CD4-positive, alpha-beta memory T cell (primary cell): Measurements from ENCODE around the gene IL1RL2. TPM values are rescaled to one million over a fixed set of nuclear protein-coding genes. Genes with fewer than 3 reads are reported as not detected.

Source experiments
- CTCF ChIA-PET: fragments of 350-600 bp; sonication (Branson Sonifier 250); formaldehyde crosslinking; loops from one replicate; lab custom pipeline; 2021; ENCODE audit warnings: inconsistent platforms; ENCODE audit not compliant: partially characterized antibody; lab: Charles Lee
- POLR2A ChIA-PET: fragments of 350-600 bp; sonication (Branson Sonifier 250); formaldehyde crosslinking; loops from one replicate; lab custom pipeline; 2021; ENCODE audit not compliant: partially characterized antibody; lab: Charles Lee
- DNase-seq, 5 donors: peaks; one replicate each; pipeline versions ENCODE4 v3.0.0 to v3.0.0-alpha.2; 2020 to 2022; ENCODE audit warnings: mixed read lengths in 1 of 5
- H3K27ac ChIP-seq: one replicate; pipeline ENCODE4 v1.7.0; 2013; ENCODE audit warnings: low read depth, low read length
- H3K27me3 ChIP-seq: 2 replicates; pipeline ENCODE4 v1.7.0; 2013; ENCODE audit warnings: mild to moderate bottlenecking, low read length, moderate library complexity; ENCODE audit not compliant: insufficient read depth
- H3K36me3 ChIP-seq: 2 replicates; pipeline ENCODE4 v1.7.0; 2013; ENCODE audit warnings: mild to moderate bottlenecking, low read length, moderate library complexity; ENCODE audit not compliant: insufficient read depth
- H3K4me1 ChIP-seq: 2 replicates; pipeline ENCODE4 v1.7.0; 2013; ENCODE audit warnings: mild to moderate bottlenecking, low read length, moderate library complexity; ENCODE audit not compliant: insufficient read depth
- H3K4me3 ChIP-seq, 2 donors: one replicate each; pipeline ENCODE4 v1.7.0; 2013; ENCODE audit warnings: low read length in 2 of 2, mild to moderate bottlenecking in 1 of 2
- H3K9me3 ChIP-seq, 2 donors: one replicate each; pipeline ENCODE4 v1.7.0; 2013; ENCODE audit warnings: low read length in 2 of 2, control low read depth in 1 of 2; ENCODE audit not compliant: control insufficient read depth in 1 of 2
- H3K27ac Mint-ChIP-seq, 7 donors: one replicate each; pipeline ENCODE4 v1.8.0; 2020 to 2021; ENCODE audit warnings: mixed read lengths in 7 of 7, mild to moderate bottlenecking in 6 of 7, inconsistent platforms in 3 of 7, moderate library complexity in 3 of 7
- H3K27me3 Mint-ChIP-seq, 2 donors: one replicate each; pipeline ENCODE4 v1.8.0; 2020 to 2021; ENCODE audit warnings: mixed read lengths in 2 of 2
- H3K36me3 Mint-ChIP-seq, 2 donors: one replicate each; pipeline ENCODE4 v1.8.0; 2020 to 2021; ENCODE audit warnings: mixed read lengths in 2 of 2, inconsistent platforms in 1 of 2, mild to moderate bottlenecking in 1 of 2
- H3K4me1 Mint-ChIP-seq, 4 donors: one replicate each; pipeline ENCODE4 v1.8.0; 2020 to 2021; ENCODE audit warnings: mixed read lengths in 4 of 4, mild to moderate bottlenecking in 1 of 4
- H3K4me3 Mint-ChIP-seq, 8 donors: one replicate each; pipeline ENCODE4 v1.8.0; 2020 to 2021; ENCODE audit warnings: mixed read lengths in 8 of 8, mild to moderate bottlenecking in 7 of 8, moderate library complexity in 6 of 8, inconsistent platforms in 3 of 8
- H3K9me3 Mint-ChIP-seq, 8 donors: one replicate each; pipeline ENCODE4 v1.8.0; 2020 to 2021; ENCODE audit warnings: mixed read lengths in 8 of 8, mild to moderate bottlenecking in 5 of 8, inconsistent platforms in 3 of 8, moderate library complexity in 1 of 8
- intact Hi-C: fragments of 100-400 bp; cut with micrococcal nuclease; formaldehyde crosslinking; loops from one replicate; pipeline ENCODE4 v1.15.1; 2023
- polyA plus RNA-seq, 2 donors: library from polyadenylated mRNA; unstranded; fragments of 300-500 nt; fragmentation: Illumina TruSeq; gene quantifications; one replicate each; pipeline ENCODE4 v1.2.3, GENCODE V29; 2021
- total RNA-seq, 2 experiments: library from RNA; stranded (reverse); gene quantifications; one replicate each; pipeline ENCODE4 v1.2.3, GENCODE V29; 2021

IL1RL2 gene
- total and polyA plus RNA-seq, 4 experiments from 2014 or later, result 0.23 TPM; not detected in 3

- ChIA-PET CTCF (interaction anchor here (1.1 kb wide), 2 partner anchors 8 to 225 kb away, joined by 3 to 5 read pairs; no protein-coding TSS in a partner anchor), POLR2A (interaction anchor here (1.2 kb wide), 1 partner anchor 197 kb away, joined by 3 read pairs; no protein-coding TSS in a partner anchor)
- no peaks in the 10 kb centered on the region for H3K36me3 Mint-ChIP-seq
- H3K27me3 Mint-ChIP-seq, result no peaks in the 10 kb centered on the region
- Histone ChIP-seq H3K27me3 (no peaks in the 10 kb centered on the region), H3K4me3 (no peak overlapping the region), H3K27ac (no peak overlapping the region), H3K9me3 (no peaks in the 10 kb centered on the region), H3K36me3 (no peaks in the 10 kb centered on the region), H3K4me1 (peaks cover 10% of the 10 kb centered on the region)
- H3K4me3 Mint-ChIP-seq, result no peak overlapping the region
- H3K4me1 Mint-ChIP-seq, result peaks cover 5 to 10% (median 8%) of the 10 kb centered on the region in 4 donors
- no peak for DNase-seq
- H3K9me3 Mint-ChIP-seq, result no peaks in the 10 kb centered on the region
- intact Hi-C loops, result no loop called here
- no peak overlapping the region for H3K27ac Mint-ChIP-seq
These were observed 58.7 kb downstream of the IL1RL2 start for GRCh38 chr2:102245266-102246151.

GRCh38 chr2:102250278-102250821 lies 63.5 kb downstream of the IL1RL2 start:
- Mint-ChIP-seq H3K27me3 (peaks cover 0 to 2% of the 10 kb centered on the region in 2 donors), H3K36me3 (no peaks in the 10 kb centered on the region), H3K9me3 (no peaks in the 10 kb centered on the region), H3K27ac (peak overlapping the region in 1 of 7 donors; percentile 19), H3K4me1 (peaks cover 14 to 37% (median 22%) of the 10 kb centered on the region in 4 donors), H3K4me3 (peak overlapping the region in 3 of 8 donors; percentile 25 to 35 (median 25))
- Histone ChIP-seq H3K4me1 (peaks cover 12% of the 10 kb centered on the region), H3K9me3 (no peaks in the 10 kb centered on the region), H3K27me3 (no peaks in the 10 kb centered on the region), H3K27ac (no peak overlapping the region), H3K36me3 (no peaks in the 10 kb centered on the region), H3K4me3 (no peak overlapping the region)
- ChIA-PET POLR2A (interaction anchor here (0.9 to 2.0 kb wide), 3 partner anchors 109 to 168 kb away, joined by 3 to 4 read pairs (median 3); no protein-coding TSS in a partner anchor), CTCF (interaction anchor here (0.7 to 6.9 kb wide), 19 partner anchors 9 to 224 kb away, joined by 3 to 100 read pairs (median 4); no protein-coding TSS in a partner anchor)
- DNase-seq, result no peak
- intact Hi-C loops, result no loop called here

- Mint-ChIP-seq H3K4me3 (peak overlapping the region; percentile 90 to 99 (median 95)), H3K27ac (peak overlapping the region; percentile 18 to 94 (median 78)), H3K27me3 (peaks cover 0 to 2% of the 10 kb centered on the region in 2 donors), H3K4me1 (peaks cover 14 to 39% (median 23%) of the 10 kb centered on the region in 4 donors), H3K36me3 (no peaks in the 10 kb centered on the region), H3K9me3 (no peaks in the 10 kb centered on the region)
- ChIA-PET POLR2A (interaction anchor here (0.7 to 2.0 kb wide), 7 partner anchors 25 to 237 kb away, joined by 3 to 4 read pairs (median 3); partner anchors contain the start of gene IL18R1), CTCF (interaction anchor here (0.6 to 6.9 kb wide), 44 partner anchors 9 to 245 kb away, joined by 3 to 100 read pairs (median 4); no protein-coding TSS in a partner anchor)
- H3K4me1 ChIP-seq, result peaks cover 12% of the 10 kb centered on the region
- H3K9me3 ChIP-seq, result no peaks in the 10 kb centered on the region
- peak; percentile 50 to 58 (median 54) for DNase-seq
- H3K36me3 ChIP-seq, result no peaks in the 10 kb centered on the region
- no peak overlapping the region for H3K27ac ChIP-seq
- peak overlapping the region; percentile 80 to 86 for H3K4me3 ChIP-seq
- H3K27me3 ChIP-seq, result no peaks in the 10 kb centered on the region
- intact Hi-C loops, result loop anchor here (1.0 kb wide), 2 partner anchors 104 to 192 kb away; partner anchors contain the start of gene IL18R1
These were observed 64.4 kb downstream of the IL1RL2 start for GRCh38 chr2:102251042-102251848.

DNA sequence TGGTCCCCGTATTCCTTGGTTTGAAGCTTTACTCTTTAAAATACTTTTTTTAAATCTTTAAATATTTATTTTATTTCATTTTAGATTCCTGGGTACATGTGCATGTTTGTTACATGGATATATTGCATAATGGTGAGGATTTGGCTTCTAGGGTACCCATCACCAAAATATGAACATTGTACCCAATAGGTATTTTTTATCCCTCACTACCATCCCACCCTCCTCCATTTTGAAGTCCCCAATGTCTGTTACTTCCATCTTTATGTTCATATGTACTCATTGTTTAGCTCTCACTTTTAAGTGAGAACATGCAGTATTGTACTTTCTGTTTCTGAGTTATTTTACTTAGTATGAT lies 65.0 kb downstream of the IL1RL2 start:
- Histone ChIP-seq H3K27me3 (no peaks in the 10 kb centered on the region), H3K27ac (no peak overlapping the region), H3K4me1 (peaks cover 18% of the 10 kb centered on the region), H3K36me3 (no peaks in the 10 kb centered on the region), H3K4me3 (no peak overlapping the region), H3K9me3 (no peaks in the 10 kb centered on the region)
- ChIA-PET POLR2A (interaction anchor here (0.7 to 2.0 kb wide), 5 partner anchors 26 to 238 kb away, joined by 3 to 4 read pairs (median 3); partner anchors contain the start of gene IL18R1), CTCF (interaction anchor here (0.6 to 6.9 kb wide), 36 partner anchors 8 to 246 kb away, joined by 3 to 100 read pairs (median 5); no protein-coding TSS in a partner anchor)
- Mint-ChIP-seq H3K4me1 (peaks cover 16 to 43% (median 27%) of the 10 kb centered on the region in 4 donors), H3K9me3 (no peaks in the 10 kb centered on the region), H3K27ac (peak overlapping the region in 1 of 7 donors; percentile 19), H3K4me3 (peak overlapping the region; percentile 33 to 99 (median 91)), H3K36me3 (no peaks in the 10 kb centered on the region), H3K27me3 (peaks cover 0 to 2% of the 10 kb centered on the region in 2 donors)
- intact Hi-C loops, result loop anchor here (1.0 kb wide), 2 partner anchors 103 to 191 kb away; partner anchors contain the start of gene IL18R1
- DNase-seq, result no peak

- no peak for DNase-seq
- H3K4me3 ChIP-seq, result no peak overlapping the region
- H3K27me3 Mint-ChIP-seq, result peaks cover 0 to 2% of the 10 kb centered on the region in 2 donors
- ChIA-PET POLR2A (interaction anchor here (0.7 to 2.0 kb wide), 4 partner anchors 26 to 238 kb away, joined by 3 to 4 read pairs (median 3); partner anchors contain the start of gene IL18R1), CTCF (interaction anchor here (0.6 to 6.9 kb wide), 34 partner anchors 8 to 246 kb away, joined by 3 to 100 read pairs (median 5); no protein-coding TSS in a partner anchor)
- no peaks in the 10 kb centered on the region for H3K36me3 ChIP-seq
- H3K27me3 ChIP-seq, result no peaks in the 10 kb centered on the region
- no peak overlapping the region for H3K27ac ChIP-seq
- intact Hi-C loops, result no loop called here
- H3K9me3 ChIP-seq, result no peaks in the 10 kb centered on the region
- H3K9me3 Mint-ChIP-seq, result no peaks in the 10 kb centered on the region
- H3K4me1 Mint-ChIP-seq, result peaks cover 19 to 47% (median 31%) of the 10 kb centered on the region in 4 donors
- peak overlapping the region in 3 of 8 donors; percentile 27 to 59 (median 33) for H3K4me3 Mint-ChIP-seq
- peak overlapping the region in 1 of 7 donors; percentile 64 for H3K27ac Mint-ChIP-seq
- H3K4me1 ChIP-seq, result peaks cover 21% of the 10 kb centered on the region
- H3K36me3 Mint-ChIP-seq, result no peaks in the 10 kb centered on the region
These were observed 65.4 kb downstream of the IL1RL2 start for GRCh38 chr2:102252236-102252635.

DNA sequence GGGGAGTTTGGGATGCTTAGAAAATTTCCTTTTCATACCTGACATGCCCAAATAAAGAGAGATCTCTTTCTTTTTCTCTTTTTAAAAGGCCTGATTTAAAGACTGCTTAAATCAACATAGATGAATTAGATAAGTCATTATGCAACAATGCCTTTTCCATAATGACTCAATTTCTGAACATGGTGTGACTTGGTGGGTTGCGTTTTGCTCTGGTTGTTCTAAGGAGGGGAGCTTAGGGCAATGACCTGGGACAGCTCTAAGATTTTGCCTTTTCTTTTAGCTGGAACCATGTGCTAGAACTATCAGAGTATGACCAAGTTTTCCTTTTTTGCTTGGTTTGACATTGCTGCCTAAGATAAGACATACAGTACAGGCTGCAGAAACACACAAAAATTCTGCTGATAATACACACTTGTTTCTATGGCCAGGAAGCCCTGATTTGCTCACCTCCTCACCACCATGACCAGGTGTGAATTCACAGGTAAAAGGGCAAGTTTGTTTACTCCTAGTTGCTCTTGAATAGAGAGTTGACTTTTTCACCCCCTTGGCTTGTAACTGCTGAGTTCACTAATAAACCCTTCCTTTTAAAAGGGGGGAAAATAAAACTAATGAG lies 66.4 kb downstream of the IL1RL2 start:
- Histone ChIP-seq H3K27ac (no peak overlapping the region), H3K4me1 (peaks cover 31% of the 10 kb centered on the region), H3K4me3 (no peak overlapping the region), H3K36me3 (no peaks in the 10 kb centered on the region), H3K9me3 (no peaks in the 10 kb centered on the region), H3K27me3 (no peaks in the 10 kb centered on the region)
- intact Hi-C loops, result no loop called here
- DNase-seq, result peak in 3 of 5 donors; percentile 21 to 53 (median 22)
- ChIA-PET CTCF (interaction anchor here (0.9 to 6.9 kb wide), 9 partner anchors 9 to 233 kb away, joined by 3 to 100 read pairs (median 11); partner anchors contain the start of gene IL18R1), POLR2A (no interaction called here)
- H3K27ac Mint-ChIP-seq, result peak overlapping the region in 5 of 7 donors; percentile 2 to 64 (median 42)
- H3K4me3 Mint-ChIP-seq, result peak overlapping the region in 1 of 8 donors; percentile 59
- H3K36me3 Mint-ChIP-seq, result no peaks in the 10 kb centered on the region
- peaks cover 24 to 57% (median 39%) of the 10 kb centered on the region in 4 donors for H3K4me1 Mint-ChIP-seq
- H3K9me3 Mint-ChIP-seq, result no peaks in the 10 kb centered on the region
- H3K27me3 Mint-ChIP-seq, result peaks cover 0 to 2% of the 10 kb centered on the region in 2 donors
